BJ (cell line): ENCODE results near the gene PCDHGC5. TPM values are rescaled to one million over a fixed set of nuclear protein-coding genes. Genes with fewer than 3 reads are reported as not detected.

ENCODE experiments used
- CTCF ChIA-PET: fragments of 350-600 bp; formaldehyde crosslinking; extraction: SDS; loops from one replicate; lab custom pipeline; 2021; ENCODE audit warnings: antibody characterized with exemption, inconsistent platforms; lab: Yijun Ruan, JAX
- POLR2A ChIA-PET: fragments of 300-600 bp; sonication (Branson Sonifier 250); formaldehyde crosslinking; extraction: SDS; loops from one replicate; lab custom pipeline; 2021; ENCODE audit warnings: antibody characterized with exemption; lab: Charles Lee
- DNase-seq: peaks from one replicate; pipeline ENCODE4 v3.0.0-alpha.2; 2011; ENCODE audit warnings: low read depth
- H3K27me3 ChIP-seq: 2 replicates; pipeline ENCODE4 v1.6.0; 2011; ENCODE audit warnings: low read length; ENCODE audit not compliant: control insufficient read depth, insufficient read depth
- H3K36me3 ChIP-seq: 2 replicates; pipeline ENCODE4 v1.5.1; 2011; ENCODE audit warnings: low read length; ENCODE audit not compliant: control insufficient read depth, insufficient read depth
- H3K4me3 ChIP-seq: 2 replicates; pipeline ENCODE4 v1.5.1; 2011; ENCODE audit warnings: low read depth, mild to moderate bottlenecking, control low read depth, low read length
- CTCF ChIP-seq: IDR thresholded peaks from 2 replicates; pipeline ENCODE4 v1.5.1; 2011; ENCODE audit warnings: low read depth, mild to moderate bottlenecking, control low read depth, inconsistent platforms, low read length, moderate library complexity; ENCODE audit not compliant: insufficient read depth
- polyA plus RNA-seq: library from polyadenylated mRNA; depleted of rRNA; stranded (reverse); fragments of >200 nt; gene quantifications from 2 replicates; pipeline ENCODE4 v1.2.3, GENCODE V29; 2011

PCDHGC5 gene
- polyA plus RNA-seq, 1 experiment: 1.6 TPM

GRCh38 chr5:141510850-141511601, 22.1 kb downstream of the PCDHGC5 start:
- POLR2A ChIA-PET: no interaction called here
- Histone ChIP-seq H3K36me3 (peaks cover 15% of the 10 kb centered on the region), H3K4me3 (no peak overlapping the region), H3K27me3 (no peaks in the 10 kb centered on the region)
- CTCF ChIA-PET: interaction anchor here (0.6 to 11.0 kb wide), 9 partner anchors 9 to 91 kb away, joined by 3 to 170 read pairs (median 6); partner anchors contain the start of genes PCDHGA11, PCDHGC3 and PCDHGC4
- DNase-seq: no peak
- no peak for TF ChIP-seq CTCF

- POLR2A ChIA-PET: no interaction called here
- CTCF ChIA-PET: interaction anchor here (0.6 to 11.0 kb wide), 17 partner anchors 10 to 1295 kb away, joined by 3 to 170 read pairs (median 5); partner anchors contain the start of genes PCDHGA11, PCDHGA12, PCDHGC3 and PCDHGC4
Observed at GRCh38 chr5:141511771-141512325, 23.0 kb downstream of the PCDHGC5 start.

GRCh38 chr5:141512390-141512910, 23.6 kb downstream of the PCDHGC5 start:
- ChIA-PET POLR2A (interaction anchor here (0.6 to 1.0 kb wide), 2 partner anchors 9 to 1403 kb away, joined by 5 to 6 read pairs; no protein-coding TSS in a partner anchor), CTCF (interaction anchor here (0.6 to 11.0 kb wide), 31 partner anchors 9 to 1295 kb away, joined by 3 to 170 read pairs (median 4); partner anchors contain the start of genes PCDHGA10, PCDHGA11, PCDHGA12 and PCDHGB7)
- H3K27me3 ChIP-seq: no peaks in the 10 kb centered on the region
- H3K36me3 ChIP-seq: peaks cover 11% of the 10 kb centered on the region
- no peak for DNase-seq
- peak; percentile 90 for TF ChIP-seq CTCF
- peak overlapping the region; percentile 39 for H3K4me3 ChIP-seq

More at GRCh38 chr5:141511771-141512325, 23.0 kb downstream of the PCDHGC5 start:
- DNase-seq: no peak
- Histone ChIP-seq H3K27me3 (no peaks in the 10 kb centered on the region), H3K4me3 (no peak overlapping the region), H3K36me3 (peaks cover 12% of the 10 kb centered on the region)
- no peak for TF ChIP-seq CTCF

- POLR2A ChIA-PET: interaction anchor here (0.6 to 1.0 kb wide), 2 partner anchors 9 to 1404 kb away, joined by 5 to 6 read pairs; no protein-coding TSS in a partner anchor
- peak overlapping the region; percentile 39 for H3K4me3 ChIP-seq
Observed at GRCh38 chr5:141512911-141513626, 24.2 kb downstream of the PCDHGC5 start.

More at GRCh38 chr5:141512911-141513626, 24.2 kb downstream of the PCDHGC5 start:
- no peak for TF ChIP-seq CTCF
- CTCF ChIA-PET: interaction anchor here (0.7 to 11.0 kb wide), 27 partner anchors 9 to 116 kb away, joined by 3 to 170 read pairs (median 4); partner anchors contain the start of genes PCDHGA10, PCDHGA11, PCDHGA12 and PCDHGB7
- no peak for DNase-seq
- H3K27me3 ChIP-seq: no peaks in the 10 kb centered on the region
- H3K36me3 ChIP-seq: peaks cover 11% of the 10 kb centered on the region
